GM12865 (cell line): ENCODE results near the gene MAGI1.

Experiments
- DNase-seq: peaks from one replicate; pipeline ENCODE4 v3.0.0; 2010; ENCODE audit warnings: low read depth
- H3K4me3 ChIP-seq: 2 replicates; pipeline ENCODE4 v1.5.1; 2011; ENCODE audit warnings: mild to moderate bottlenecking, low read depth, low read length, control low read depth
- TF ChIP-seq, protein P1 (sequence below): IDR thresholded peaks from 2 replicates; pipeline ENCODE4 v1.5.1; 2011; ENCODE audit warnings: low read length, control low read depth, low read depth, inconsistent platforms; ENCODE audit not compliant: insufficient read depth; ENCODE audit errors: missing control alignments

The MAGI1 gene

DNA sequence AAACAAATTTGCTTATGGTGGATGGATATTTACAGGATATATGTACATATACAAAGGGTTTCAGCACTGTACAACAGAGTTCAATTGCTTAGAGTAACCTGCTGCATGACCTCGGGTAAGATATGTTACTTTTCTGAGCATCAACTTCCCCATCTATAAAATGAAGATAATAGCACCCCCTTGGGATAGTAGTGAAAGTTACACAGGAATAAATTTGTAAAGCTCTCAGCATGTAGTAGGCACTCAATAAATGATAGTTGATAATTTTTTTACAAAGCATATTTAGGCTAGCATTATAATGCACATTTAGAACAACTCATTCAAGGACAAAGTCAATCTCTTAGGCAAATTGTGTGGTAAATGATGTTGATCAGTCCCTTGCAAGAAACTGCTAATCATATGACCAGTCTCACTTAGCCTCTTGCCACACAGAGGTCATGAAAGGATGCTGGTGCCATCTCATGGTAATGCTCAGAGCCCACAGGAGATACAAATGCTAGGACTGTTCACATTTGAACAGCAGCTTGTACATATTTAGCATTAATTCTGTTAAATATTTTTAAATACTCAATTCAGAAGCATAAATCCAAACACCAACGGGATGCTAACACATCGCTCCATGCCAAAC lies 123.9 kb downstream of the MAGI1 start:
- peak; percentile 43 for DNase-seq
- H3K4me3 ChIP-seq, result no peak overlapping the region
- TF ChIP-seq, protein P1, sequence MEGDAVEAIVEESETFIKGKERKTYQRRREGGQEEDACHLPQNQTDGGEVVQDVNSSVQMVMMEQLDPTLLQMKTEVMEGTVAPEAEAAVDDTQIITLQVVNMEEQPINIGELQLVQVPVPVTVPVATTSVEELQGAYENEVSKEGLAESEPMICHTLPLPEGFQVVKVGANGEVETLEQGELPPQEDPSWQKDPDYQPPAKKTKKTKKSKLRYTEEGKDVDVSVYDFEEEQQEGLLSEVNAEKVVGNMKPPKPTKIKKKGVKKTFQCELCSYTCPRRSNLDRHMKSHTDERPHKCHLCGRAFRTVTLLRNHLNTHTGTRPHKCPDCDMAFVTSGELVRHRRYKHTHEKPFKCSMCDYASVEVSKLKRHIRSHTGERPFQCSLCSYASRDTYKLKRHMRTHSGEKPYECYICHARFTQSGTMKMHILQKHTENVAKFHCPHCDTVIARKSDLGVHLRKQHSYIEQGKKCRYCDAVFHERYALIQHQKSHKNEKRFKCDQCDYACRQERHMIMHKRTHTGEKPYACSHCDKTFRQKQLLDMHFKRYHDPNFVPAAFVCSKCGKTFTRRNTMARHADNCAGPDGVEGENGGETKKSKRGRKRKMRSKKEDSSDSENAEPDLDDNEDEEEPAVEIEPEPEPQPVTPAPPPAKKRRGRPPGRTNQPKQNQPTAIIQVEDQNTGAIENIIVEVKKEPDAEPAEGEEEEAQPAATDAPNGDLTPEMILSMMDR, result peak; percentile 12

DNA sequence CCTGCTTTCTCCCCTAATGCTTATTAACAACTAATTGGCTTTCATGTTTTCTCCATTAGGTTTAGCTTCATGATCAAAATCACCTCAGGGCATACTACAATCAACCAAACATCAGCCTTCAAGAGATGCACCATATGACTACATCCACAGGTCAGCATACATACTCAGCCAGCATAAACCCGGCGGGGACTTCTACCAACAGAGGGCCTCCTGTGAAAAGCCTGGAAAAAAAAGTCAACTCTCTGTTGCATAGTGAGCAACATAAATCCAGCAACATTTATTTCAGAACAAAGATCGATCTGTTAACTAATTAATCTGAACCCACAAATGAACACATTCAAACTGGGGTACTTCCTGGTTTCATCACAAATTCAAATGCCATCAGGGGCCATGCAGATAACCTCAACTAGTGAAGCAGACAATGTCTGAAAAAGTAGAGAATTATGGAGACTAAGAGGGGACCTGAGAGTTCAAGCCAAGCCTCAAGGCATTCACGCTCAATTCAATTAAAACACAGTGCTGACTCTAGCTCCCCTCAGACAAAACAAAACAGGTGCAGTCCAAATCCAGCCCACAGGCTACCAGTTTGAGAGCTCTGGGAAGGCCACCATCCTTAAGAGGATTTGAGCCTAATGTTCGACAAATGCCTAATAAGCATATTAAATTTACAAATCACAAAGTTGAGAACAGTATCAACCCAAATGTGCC lies 124.5 kb downstream of the MAGI1 start:
- H3K4me3 ChIP-seq, result no peak overlapping the region
- TF ChIP-seq, protein P1, result no peak
- no peak for DNase-seq

DNA sequence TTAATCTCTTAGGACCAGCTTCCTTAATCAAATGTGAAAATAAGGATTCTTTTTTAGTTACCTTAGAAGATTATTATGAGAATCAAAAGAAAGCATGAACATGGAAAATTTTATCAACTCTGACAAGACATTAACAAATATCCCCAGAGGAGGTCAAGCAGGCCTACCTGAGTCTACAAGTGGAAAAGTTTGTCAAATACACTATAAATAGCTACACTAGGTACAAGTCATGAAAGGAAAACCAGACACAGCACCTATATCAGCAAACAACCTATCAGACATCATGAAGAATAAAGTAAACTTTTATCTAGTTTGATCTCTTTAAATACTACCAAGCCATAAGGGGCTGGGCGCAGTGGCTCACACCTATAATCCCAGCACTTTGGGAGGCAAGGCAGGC lies 126.1 kb downstream of the MAGI1 start:
- TF ChIP-seq, protein P1, result no peak
- no peak for DNase-seq
- no peak overlapping the region for H3K4me3 ChIP-seq

DNA sequence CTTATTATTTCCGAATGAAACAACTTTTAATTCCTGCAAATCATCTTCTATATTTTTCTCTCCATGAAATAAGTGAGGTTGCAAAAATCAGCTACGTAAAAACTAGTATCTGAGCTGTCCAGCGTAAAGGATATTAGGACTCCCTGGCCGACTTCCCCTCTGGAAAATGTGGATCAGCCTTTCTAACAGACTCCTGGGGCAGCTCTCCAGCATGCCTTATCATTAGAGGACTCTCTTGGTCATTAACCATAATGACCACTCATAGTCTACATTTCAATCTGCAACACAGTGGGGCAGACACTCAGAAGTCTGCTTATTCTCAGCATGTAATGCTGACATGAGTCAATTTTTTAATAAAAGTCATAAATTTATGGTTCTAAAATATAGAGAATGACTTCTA lies 130.1 kb downstream of the MAGI1 start:
- TF ChIP-seq, protein P1, result no peak
- no peak for DNase-seq
- H3K4me3 ChIP-seq, result no peak overlapping the region

DNA sequence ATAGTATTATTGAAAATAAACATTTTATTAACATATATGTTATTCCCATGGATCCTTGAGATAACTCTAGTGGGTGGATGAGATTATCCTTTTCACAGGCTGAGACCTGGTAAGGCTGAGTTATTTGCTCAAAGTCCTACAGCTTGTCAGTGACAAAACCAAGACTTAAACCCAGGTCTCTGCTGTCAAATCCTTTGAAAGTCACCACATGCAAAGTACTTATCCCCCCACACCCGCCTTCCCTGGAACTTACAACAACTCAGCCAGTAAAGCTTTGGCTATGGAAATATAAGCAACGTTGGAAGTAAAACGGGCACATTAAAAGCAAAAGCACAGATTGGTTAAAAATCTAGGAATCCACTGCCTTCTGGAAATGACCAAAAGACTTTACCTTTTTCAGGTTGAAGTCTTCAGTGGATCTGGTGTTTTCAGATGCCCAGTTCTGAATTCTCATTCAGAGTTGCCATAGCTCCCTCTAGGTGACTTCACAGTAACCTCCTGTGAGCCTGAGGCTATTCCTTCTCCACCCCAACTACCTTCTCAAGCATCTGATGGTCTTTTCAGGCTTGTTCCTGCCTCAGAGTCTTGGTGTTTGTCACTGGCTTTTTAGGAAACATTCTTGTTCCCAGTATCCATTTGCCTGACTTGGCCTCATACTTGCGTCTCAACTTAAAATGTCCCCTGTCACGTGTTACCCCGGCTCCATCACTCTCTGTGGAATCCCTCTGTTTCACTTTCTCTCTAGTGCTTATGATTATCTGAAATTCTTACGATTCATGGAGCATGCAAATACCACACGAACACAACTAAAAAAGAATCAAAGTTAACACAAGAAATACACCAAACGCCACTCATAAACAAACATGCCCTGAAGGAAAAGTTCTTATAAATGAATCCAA lies 131.2 kb downstream of the MAGI1 start:
- DNase-seq, result peak; percentile 12
- TF ChIP-seq, protein P1, result no peak
- no peak overlapping the region for H3K4me3 ChIP-seq

DNA sequence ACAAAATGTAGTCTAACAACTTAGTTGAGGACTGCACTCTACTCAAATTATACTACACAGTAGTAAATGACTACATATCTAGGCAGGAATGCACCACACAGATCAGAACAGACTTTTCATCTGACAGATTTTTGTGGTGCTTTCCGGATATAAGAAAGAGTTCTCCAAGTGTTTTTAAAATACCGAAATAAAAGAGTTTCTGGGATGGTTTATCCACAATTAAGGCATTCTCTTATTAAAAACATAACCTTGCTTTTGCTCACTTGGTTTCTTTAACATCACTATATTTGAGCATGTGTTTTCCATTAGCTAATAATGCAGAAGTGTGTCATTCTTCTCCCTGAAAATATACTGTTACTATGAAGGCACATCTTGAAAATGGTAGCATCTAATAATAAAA lies 132.9 kb downstream of the MAGI1 start:
- no peak for DNase-seq
- TF ChIP-seq, protein P1, result no peak
- H3K4me3 ChIP-seq, result no peak overlapping the region
